Natural killer cell (primary cell): ENCODE measurements around the gene EIF2B2. TPM values are rescaled to one million over a fixed set of nuclear protein-coding genes. Genes with fewer than 3 reads are reported as not detected.
A peak's percentile ranks its signal among the peaks of the same experiment; 100 is the strongest.

Experiments used
- ATAC-seq, 3 donors: fragments of 150-1000 bp in 2 of 3; fragments of 200-7000 bp in 1 of 3; cut with Tn5 transposase; 1 replicate in 1 of 3; 2 replicates in 2 of 3; pipeline ENCODE4 v1.10.0; 2021; ENCODE audit warnings: mild to moderate bottlenecking in 2 of 3, moderate library complexity in 2 of 3
- DNase-seq, 2 donors: peaks; one replicate each; pipeline versions ENCODE4 v3.0.0 to v3.0.0-alpha.2; 2013 to 2021; ENCODE audit warnings: mixed read lengths in 1 of 2
- H3K27ac ChIP-seq: one replicate; pipeline ENCODE4 v1.5.1; 2013; ENCODE audit warnings: mild to moderate bottlenecking, low read length
- H3K27me3 ChIP-seq: one replicate; pipeline ENCODE4 v1.6.1; 2013; ENCODE audit warnings: low read length; ENCODE audit not compliant: control insufficient read depth, insufficient read depth
- H3K36me3 ChIP-seq: one replicate; pipeline ENCODE4 v1.6.1; 2013; ENCODE audit warnings: low read length; ENCODE audit not compliant: control insufficient read depth, insufficient read depth
- H3K4me1 ChIP-seq: one replicate; pipeline ENCODE4 v1.6.1; 2013; ENCODE audit warnings: low read length; ENCODE audit not compliant: control insufficient read depth, insufficient read depth
- H3K4me3 ChIP-seq: one replicate; pipeline ENCODE4 v1.5.1; 2013; ENCODE audit warnings: low read length
- H3K9me3 ChIP-seq: one replicate; pipeline ENCODE4 v1.6.1; 2013; ENCODE audit warnings: low read length; ENCODE audit not compliant: control insufficient read depth, insufficient read depth
- H3K27ac Mint-ChIP-seq, 2 donors: one replicate each; pipeline ENCODE4 v1.8.0; 2022; ENCODE audit warnings: mild to moderate bottlenecking in 2 of 2, mixed read lengths in 2 of 2, moderate library complexity in 1 of 2
- H3K27me3 Mint-ChIP-seq, 2 donors: one replicate each; pipeline ENCODE4 v1.8.0; 2022; ENCODE audit warnings: low read depth in 2 of 2, mixed read lengths in 2 of 2
- H3K36me3 Mint-ChIP-seq: one replicate; pipeline ENCODE4 v1.8.0; 2022; ENCODE audit warnings: mixed read lengths
- H3K4me1 Mint-ChIP-seq, 2 donors: one replicate each; pipeline ENCODE4 v1.8.0; 2022; ENCODE audit warnings: mixed read lengths in 2 of 2
- H3K4me3 Mint-ChIP-seq: one replicate; pipeline ENCODE4 v1.8.0; 2022; ENCODE audit warnings: mild to moderate bottlenecking, moderate library complexity, mixed read lengths
- H3K9me3 Mint-ChIP-seq, 2 donors: one replicate each; pipeline ENCODE4 v1.8.0; 2022; ENCODE audit warnings: mixed read lengths in 2 of 2
- CTCF ChIP-seq: fragments of 200-600 bp; IDR thresholded peaks from one replicate; pipeline ENCODE4 v1.8.0; 2022; ENCODE audit warnings: antibody characterized with exemption
- WGBS: methylation state at CpG from one replicate; pipeline ENCODE4 v1.1.7; 2013; ENCODE audit warnings: missing lambda C conversion rate; ENCODE audit not compliant: insufficient coverage; 5-methylcytosine and 5-hydroxymethylcytosine counted together
- intact Hi-C: fragments of 100-400 bp; cut with micrococcal nuclease; formaldehyde crosslinking; loops from one replicate; pipeline ENCODE4 v1.14.2; 2022
- total RNA-seq, 4 donors: library from RNA; stranded (reverse); fragments of 120-200 nt in 1 of 4; gene quantifications; one replicate each; pipeline versions ENCODE4 v1.2.3 to v1.2.4, GENCODE V29; 2013 to 2022

EIF2B2 gene
- total RNA-seq, 3 donors from 2014 or later (not counting 1 experiment from before 2014, with no cell fraction given) = 22.2 to 45.1 (median 31.2) TPM

DNA sequence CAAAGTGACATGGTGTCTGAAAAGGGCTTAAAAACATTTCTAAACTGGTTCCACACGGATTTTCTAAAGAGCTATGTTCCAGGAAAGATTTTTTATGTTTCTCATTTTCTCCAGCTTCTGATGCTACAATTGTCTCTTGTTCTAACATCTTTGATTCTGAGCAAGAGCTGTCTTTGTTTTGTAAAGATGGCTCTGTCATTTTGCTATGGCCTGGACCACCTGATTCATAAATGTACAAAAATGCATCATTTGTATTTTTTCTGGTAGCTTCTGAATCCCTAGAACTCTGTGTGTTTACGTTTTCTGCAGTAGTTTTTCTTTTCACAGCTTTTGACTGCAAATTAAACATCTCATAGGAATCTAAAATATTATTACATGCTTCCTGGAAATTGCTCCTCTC, 45.4 kb downstream of the EIF2B2 start:
- ATAC-seq = no peak
- 89% methylated on average over 2 of the region's 2 CpGs for WGBS
- no peaks in the 10 kb centered on the region for H3K36me3 Mint-ChIP-seq
- DNase-seq = no peak
- Histone ChIP-seq H3K27me3 (no peaks in the 10 kb centered on the region), H3K36me3 (no peaks in the 10 kb centered on the region), H3K9me3 (no peaks in the 10 kb centered on the region), H3K4me1 (peaks cover 8% of the 10 kb centered on the region), H3K4me3 (no peak overlapping the region), H3K27ac (no peak overlapping the region)
- H3K4me3 Mint-ChIP-seq = no peak overlapping the region
- H3K27ac Mint-ChIP-seq = peak overlapping the region in 1 of 2 donors; percentile 12
- no peaks in the 10 kb centered on the region for H3K27me3 Mint-ChIP-seq
- H3K4me1 Mint-ChIP-seq = peaks cover 20 to 55% of the 10 kb centered on the region in 2 donors
- intact Hi-C loops = no loop called here
- H3K9me3 Mint-ChIP-seq = no peaks in the 10 kb centered on the region
- TF ChIP-seq CTCF = no peak

- ATAC-seq (no peak), DNase-seq (no peak)
- Histone ChIP-seq H3K27ac (no peak overlapping the region), H3K27me3 (no peaks in the 10 kb centered on the region), H3K4me3 (no peak overlapping the region), H3K4me1 (peaks cover 8% of the 10 kb centered on the region), H3K36me3 (no peaks in the 10 kb centered on the region), H3K9me3 (no peaks in the 10 kb centered on the region)
- H3K4me1 Mint-ChIP-seq = peaks cover 20 to 54% of the 10 kb centered on the region in 2 donors
- no peaks in the 10 kb centered on the region for H3K36me3 Mint-ChIP-seq
- H3K4me3 Mint-ChIP-seq = no peak overlapping the region
- no peaks in the 10 kb centered on the region for H3K9me3 Mint-ChIP-seq
- intact Hi-C loops = no loop called here
- TF ChIP-seq CTCF = no peak
- 98% methylated on average over 5 of the region's 5 CpGs for WGBS
- no peak overlapping the region for H3K27ac Mint-ChIP-seq
- no peaks in the 10 kb centered on the region for H3K27me3 Mint-ChIP-seq
These were observed 46.4 kb downstream of the EIF2B2 start for GRCh38 chr14:75049136-75049535.

DNA sequence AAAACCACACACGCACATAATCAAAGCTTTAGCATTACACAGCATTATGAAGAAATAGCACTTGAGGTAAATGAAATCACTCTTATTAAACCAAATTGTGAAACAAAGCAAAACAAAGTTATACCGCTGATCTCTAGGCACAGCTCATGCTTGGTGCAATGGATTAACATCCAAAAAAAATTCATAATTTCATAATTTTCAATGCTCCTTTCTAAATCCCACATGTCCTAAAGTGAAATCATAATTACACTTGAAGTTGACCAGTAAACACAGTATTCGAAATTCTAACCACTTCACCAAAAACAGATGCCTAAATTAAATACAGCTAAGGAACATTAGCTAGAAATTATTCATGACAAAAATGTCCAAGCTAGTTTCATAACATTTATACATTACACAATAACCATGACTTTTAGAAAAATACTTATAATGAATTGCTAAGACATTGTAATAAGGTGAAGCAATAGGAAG, 47.0 kb downstream of the EIF2B2 start:
- TF ChIP-seq CTCF = no peak
- H3K27me3 Mint-ChIP-seq = no peaks in the 10 kb centered on the region

More for the DNA sequence above, 47.0 kb downstream of the EIF2B2 start:
- Histone ChIP-seq H3K9me3 (no peaks in the 10 kb centered on the region), H3K27me3 (no peaks in the 10 kb centered on the region), H3K4me1 (peaks cover 8% of the 10 kb centered on the region), H3K4me3 (no peak overlapping the region), H3K36me3 (no peaks in the 10 kb centered on the region), H3K27ac (no peak overlapping the region)
- peak overlapping the region; percentile 94 for H3K4me3 Mint-ChIP-seq
- H3K9me3 Mint-ChIP-seq = no peaks in the 10 kb centered on the region
- intact Hi-C loops = no loop called here
- DNase-seq = no peak
- H3K36me3 Mint-ChIP-seq = no peaks in the 10 kb centered on the region
- ATAC-seq = no peak
- H3K4me1 Mint-ChIP-seq = peaks cover 20 to 48% of the 10 kb centered on the region in 2 donors
- H3K27ac Mint-ChIP-seq = peak overlapping the region; percentile 93 to 94
- 100% methylated on average over 3 of the region's 3 CpGs for WGBS
